ENCODE results near the gene SRGAP2C.
"Not testable (repeated sequence)": the region's sequence is repeated elsewhere in the genome, so short reads cannot be mapped to it uniquely, and the experiment has no call there.

DNA sequence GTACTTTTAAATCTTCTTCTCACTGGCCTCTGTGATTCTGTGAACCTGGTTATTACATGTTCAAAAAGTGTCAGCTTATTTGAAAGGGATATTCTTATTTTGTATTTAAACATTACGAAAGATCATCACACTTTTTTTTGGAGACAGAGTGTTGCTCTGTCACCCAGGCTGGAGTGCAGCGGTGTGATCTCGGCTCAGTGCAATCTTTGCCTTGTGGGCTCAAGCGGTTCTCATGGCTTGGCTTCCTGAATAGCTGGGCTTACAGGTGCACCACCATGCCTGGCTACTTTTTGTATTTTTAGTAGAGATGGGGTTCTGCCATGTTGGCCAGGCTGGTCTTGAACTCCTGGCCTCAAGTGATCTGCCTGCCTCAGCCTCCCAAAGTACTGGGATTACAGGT lies 82.3 kb downstream of the SRGAP2C start:
- not testable (repeated sequence) for TF ChIP-seq JUND (IDR thresholded peaks at IDR 0.05); GABPA (IDR thresholded peaks at IDR 0.05 in 1 of 2, conservative IDR thresholded peaks at IDR 0.05 in 1 of 2); TAF1 (conservative IDR thresholded peaks at IDR 0.05); YY1 (IDR thresholded peaks at IDR 0.05); SP1 (IDR thresholded peaks at IDR 0.05); RAD21 (IDR thresholded peaks at IDR 0.05); EGR1 (IDR thresholded peaks at IDR 0.05; ENCODE audit: low read depth in 2 of 2); HNF4A (conservative IDR thresholded peaks at IDR 0.05); NR2F2 (IDR thresholded peaks at IDR 0.05)
- TF ChIP-seq, protein P1, sequence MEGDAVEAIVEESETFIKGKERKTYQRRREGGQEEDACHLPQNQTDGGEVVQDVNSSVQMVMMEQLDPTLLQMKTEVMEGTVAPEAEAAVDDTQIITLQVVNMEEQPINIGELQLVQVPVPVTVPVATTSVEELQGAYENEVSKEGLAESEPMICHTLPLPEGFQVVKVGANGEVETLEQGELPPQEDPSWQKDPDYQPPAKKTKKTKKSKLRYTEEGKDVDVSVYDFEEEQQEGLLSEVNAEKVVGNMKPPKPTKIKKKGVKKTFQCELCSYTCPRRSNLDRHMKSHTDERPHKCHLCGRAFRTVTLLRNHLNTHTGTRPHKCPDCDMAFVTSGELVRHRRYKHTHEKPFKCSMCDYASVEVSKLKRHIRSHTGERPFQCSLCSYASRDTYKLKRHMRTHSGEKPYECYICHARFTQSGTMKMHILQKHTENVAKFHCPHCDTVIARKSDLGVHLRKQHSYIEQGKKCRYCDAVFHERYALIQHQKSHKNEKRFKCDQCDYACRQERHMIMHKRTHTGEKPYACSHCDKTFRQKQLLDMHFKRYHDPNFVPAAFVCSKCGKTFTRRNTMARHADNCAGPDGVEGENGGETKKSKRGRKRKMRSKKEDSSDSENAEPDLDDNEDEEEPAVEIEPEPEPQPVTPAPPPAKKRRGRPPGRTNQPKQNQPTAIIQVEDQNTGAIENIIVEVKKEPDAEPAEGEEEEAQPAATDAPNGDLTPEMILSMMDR (IDR thresholded peaks at IDR 0.05; ENCODE audit: low read depth, low read length, missing input control), result not testable (repeated sequence)
- TF ChIP-seq, protein P2, sequence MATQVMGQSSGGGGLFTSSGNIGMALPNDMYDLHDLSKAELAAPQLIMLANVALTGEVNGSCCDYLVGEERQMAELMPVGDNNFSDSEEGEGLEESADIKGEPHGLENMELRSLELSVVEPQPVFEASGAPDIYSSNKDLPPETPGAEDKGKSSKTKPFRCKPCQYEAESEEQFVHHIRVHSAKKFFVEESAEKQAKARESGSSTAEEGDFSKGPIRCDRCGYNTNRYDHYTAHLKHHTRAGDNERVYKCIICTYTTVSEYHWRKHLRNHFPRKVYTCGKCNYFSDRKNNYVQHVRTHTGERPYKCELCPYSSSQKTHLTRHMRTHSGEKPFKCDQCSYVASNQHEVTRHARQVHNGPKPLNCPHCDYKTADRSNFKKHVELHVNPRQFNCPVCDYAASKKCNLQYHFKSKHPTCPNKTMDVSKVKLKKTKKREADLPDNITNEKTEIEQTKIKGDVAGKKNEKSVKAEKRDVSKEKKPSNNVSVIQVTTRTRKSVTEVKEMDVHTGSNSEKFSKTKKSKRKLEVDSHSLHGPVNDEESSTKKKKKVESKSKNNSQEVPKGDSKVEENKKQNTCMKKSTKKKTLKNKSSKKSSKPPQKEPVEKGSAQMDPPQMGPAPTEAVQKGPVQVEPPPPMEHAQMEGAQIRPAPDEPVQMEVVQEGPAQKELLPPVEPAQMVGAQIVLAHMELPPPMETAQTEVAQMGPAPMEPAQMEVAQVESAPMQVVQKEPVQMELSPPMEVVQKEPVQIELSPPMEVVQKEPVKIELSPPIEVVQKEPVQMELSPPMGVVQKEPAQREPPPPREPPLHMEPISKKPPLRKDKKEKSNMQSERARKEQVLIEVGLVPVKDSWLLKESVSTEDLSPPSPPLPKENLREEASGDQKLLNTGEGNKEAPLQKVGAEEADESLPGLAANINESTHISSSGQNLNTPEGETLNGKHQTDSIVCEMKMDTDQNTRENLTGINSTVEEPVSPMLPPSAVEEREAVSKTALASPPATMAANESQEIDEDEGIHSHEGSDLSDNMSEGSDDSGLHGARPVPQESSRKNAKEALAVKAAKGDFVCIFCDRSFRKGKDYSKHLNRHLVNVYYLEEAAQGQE (IDR thresholded peaks at IDR 0.05), result not testable (repeated sequence)
- TF ChIP-seq, protein P3, sequence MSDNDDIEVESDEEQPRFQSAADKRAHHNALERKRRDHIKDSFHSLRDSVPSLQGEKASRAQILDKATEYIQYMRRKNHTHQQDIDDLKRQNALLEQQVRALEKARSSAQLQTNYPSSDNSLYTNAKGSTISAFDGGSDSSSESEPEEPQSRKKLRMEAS (IDR thresholded peaks at IDR 0.05), result not testable (repeated sequence)
- TF ChIP-seq, protein P4, sequence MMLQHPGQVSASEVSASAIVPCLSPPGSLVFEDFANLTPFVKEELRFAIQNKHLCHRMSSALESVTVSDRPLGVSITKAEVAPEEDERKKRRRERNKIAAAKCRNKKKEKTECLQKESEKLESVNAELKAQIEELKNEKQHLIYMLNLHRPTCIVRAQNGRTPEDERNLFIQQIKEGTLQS (IDR thresholded peaks at IDR 0.05), result not testable (repeated sequence)
- TF ChIP-seq, protein P5, sequence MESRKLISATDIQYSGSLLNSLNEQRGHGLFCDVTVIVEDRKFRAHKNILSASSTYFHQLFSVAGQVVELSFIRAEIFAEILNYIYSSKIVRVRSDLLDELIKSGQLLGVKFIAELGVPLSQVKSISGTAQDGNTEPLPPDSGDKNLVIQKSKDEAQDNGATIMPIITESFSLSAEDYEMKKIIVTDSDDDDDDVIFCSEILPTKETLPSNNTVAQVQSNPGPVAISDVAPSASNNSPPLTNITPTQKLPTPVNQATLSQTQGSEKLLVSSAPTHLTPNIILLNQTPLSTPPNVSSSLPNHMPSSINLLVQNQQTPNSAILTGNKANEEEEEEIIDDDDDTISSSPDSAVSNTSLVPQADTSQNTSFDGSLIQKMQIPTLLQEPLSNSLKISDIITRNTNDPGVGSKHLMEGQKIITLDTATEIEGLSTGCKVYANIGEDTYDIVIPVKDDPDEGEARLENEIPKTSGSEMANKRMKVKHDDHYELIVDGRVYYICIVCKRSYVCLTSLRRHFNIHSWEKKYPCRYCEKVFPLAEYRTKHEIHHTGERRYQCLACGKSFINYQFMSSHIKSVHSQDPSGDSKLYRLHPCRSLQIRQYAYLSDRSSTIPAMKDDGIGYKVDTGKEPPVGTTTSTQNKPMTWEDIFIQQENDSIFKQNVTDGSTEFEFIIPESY (IDR thresholded peaks at IDR 0.05), result not testable (repeated sequence)
